ENCODE data around the gene NHSL1.

- TF ChIP-seq CTCF (IDR thresholded peaks at IDR 0.05) (no peak), POLR2A (IDR thresholded peaks at IDR 0.05) (no peak)
Observed at GRCh38 chr6:138410048-138410735, 89.1 kb downstream of the NHSL1 start.
